Upper lobe of right lung (tissue), 1 donor: Measurements from ENCODE around the gene MRPS22. TPM values are rescaled to one million over a fixed set of nuclear protein-coding genes. Genes with fewer than 3 reads are reported as not detected.

Experiments
- ATAC-seq: fragments of 200-7000 bp; cut with Tn5 transposase; one replicate; pipeline ENCODE4 v1.9.1; 2020; ENCODE audit warnings: mild to moderate bottlenecking, moderate library complexity
- DNase-seq: peaks from one replicate; pipeline ENCODE4 v3.0.0-alpha.2; 2020
- H3K27ac ChIP-seq: fragments of 200-600 bp; one replicate; pipeline ENCODE4 v1.8.0; 2022
- H3K27me3 ChIP-seq: fragments of 200-600 bp; one replicate; pipeline ENCODE4 v1.8.0; 2022; ENCODE audit warnings: mild to moderate bottlenecking
- H3K36me3 ChIP-seq: fragments of 200-600 bp; one replicate; pipeline ENCODE4 v1.8.0; 2022
- H3K4me1 ChIP-seq: fragments of 200-600 bp; one replicate; pipeline ENCODE4 v1.8.0; 2022
- H3K4me3 ChIP-seq: fragments of 200-600 bp; one replicate; pipeline ENCODE4 v1.8.0; 2022; ENCODE audit warnings: mild to moderate bottlenecking
- H3K9me3 ChIP-seq: fragments of 200-600 bp; one replicate; pipeline ENCODE4 v1.8.0; 2022
- intact Hi-C: fragments of 100-400 bp; cut with DNase I; formaldehyde crosslinking; loops from one replicate; pipeline ENCODE4 v1.11.0; 2022
- total RNA-seq: library from RNA; stranded (reverse); fragmentation: NEBNext Ultra II Directional; extraction: Animal tissue kit (Norgen Biotek cat#: 25700); gene quantifications from one replicate; pipeline ENCODE4 v1.2.1, GENCODE V29; 2021
- TF ChIP-seq, protein P1 (sequence below): fragments of 200-600 bp; IDR thresholded peaks from one replicate; pipeline ENCODE4 v1.8.0; 2022; ENCODE audit warnings: antibody characterized with exemption
- donor health status: DM: no; HTN: yes; CAD: no; lungs with severe emphysema.

Gene MRPS22
- total RNA-seq, 1 donor from 2014 or later = 31.1 TPM

DNA sequence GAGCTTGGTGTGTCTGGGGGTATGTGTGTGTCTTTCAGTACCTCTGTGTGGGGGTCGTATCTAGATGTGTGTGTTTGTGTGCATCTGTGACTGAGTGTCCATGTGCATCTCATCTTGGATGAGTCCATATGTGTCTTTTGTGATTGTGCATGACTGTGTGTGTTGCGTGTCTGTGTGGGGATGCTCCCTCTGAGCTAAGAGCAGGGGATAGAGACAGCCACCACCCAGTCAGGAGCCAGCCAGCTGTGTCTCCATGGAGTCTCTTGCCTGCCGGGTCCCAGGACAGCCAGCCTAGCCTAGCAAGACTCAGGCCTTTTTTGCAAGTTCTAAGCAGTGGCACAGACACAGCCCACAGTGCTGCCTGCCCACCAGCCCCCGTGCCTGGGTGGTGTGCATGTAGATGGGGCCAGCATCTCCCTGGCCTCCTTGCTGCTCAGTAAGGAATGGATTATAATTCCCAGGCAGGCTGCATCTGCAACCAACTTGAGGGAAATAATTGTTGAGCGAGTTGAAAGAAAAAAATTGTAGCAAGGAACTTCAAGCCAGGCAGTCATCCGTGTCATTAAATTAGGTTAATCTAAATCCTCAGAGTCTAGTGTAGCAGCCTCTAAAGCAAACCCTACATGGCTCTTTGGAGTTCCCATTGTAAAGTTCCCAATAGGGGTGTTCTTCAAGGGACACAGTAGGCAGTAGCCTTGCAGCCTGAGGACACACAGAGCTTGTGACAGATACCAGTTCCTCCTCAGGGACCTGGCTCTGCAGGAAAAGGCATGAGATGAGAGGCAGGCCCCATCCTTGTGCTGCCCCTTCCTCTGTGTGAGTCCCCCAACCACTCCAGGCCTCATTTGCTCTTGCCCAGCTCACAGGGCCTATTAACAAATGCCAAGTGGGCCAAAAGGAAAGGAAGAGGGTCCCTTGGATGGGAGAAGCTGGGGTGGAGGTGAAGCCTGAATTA is 35.9 kb upstream of the MRPS22 start:
- intact Hi-C loops = no loop called here
- ATAC-seq = no peak
- Histone ChIP-seq H3K27me3 (no peaks in the 10 kb centered on the region), H3K27ac (no peak overlapping the region), H3K9me3 (no peaks in the 10 kb centered on the region), H3K36me3 (no peaks in the 10 kb centered on the region), H3K4me1 (no peaks in the 10 kb centered on the region), H3K4me3 (no peak overlapping the region)
- DNase-seq = no peak
- TF ChIP-seq, protein P1, sequence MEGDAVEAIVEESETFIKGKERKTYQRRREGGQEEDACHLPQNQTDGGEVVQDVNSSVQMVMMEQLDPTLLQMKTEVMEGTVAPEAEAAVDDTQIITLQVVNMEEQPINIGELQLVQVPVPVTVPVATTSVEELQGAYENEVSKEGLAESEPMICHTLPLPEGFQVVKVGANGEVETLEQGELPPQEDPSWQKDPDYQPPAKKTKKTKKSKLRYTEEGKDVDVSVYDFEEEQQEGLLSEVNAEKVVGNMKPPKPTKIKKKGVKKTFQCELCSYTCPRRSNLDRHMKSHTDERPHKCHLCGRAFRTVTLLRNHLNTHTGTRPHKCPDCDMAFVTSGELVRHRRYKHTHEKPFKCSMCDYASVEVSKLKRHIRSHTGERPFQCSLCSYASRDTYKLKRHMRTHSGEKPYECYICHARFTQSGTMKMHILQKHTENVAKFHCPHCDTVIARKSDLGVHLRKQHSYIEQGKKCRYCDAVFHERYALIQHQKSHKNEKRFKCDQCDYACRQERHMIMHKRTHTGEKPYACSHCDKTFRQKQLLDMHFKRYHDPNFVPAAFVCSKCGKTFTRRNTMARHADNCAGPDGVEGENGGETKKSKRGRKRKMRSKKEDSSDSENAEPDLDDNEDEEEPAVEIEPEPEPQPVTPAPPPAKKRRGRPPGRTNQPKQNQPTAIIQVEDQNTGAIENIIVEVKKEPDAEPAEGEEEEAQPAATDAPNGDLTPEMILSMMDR = no peak

DNA sequence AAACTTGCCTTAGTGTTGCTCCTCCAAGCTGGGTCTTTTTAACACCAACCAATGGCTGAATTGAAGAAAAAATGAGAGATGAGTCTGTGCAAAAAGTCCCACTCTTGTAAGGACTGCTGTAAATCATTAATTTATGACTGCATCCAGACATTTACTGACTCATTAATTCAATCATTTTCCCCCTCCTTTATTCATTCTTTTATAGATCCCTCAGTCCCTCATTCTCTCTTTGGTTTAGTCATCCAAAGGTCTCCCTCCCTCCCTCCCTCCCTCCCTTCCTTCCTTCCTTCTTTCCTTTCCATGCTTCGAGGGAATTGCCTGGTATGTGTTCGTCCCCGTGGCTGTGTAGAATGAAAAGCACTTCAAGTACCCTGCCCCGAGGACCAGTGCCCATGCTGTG is 35.3 kb upstream of the MRPS22 start:
- no peak for ATAC-seq
- TF ChIP-seq, protein P1 = no peak
- H3K27me3 ChIP-seq = no peaks in the 10 kb centered on the region
- H3K27ac ChIP-seq = no peak overlapping the region
- intact Hi-C loops = no loop called here
- no peaks in the 10 kb centered on the region for H3K4me1 ChIP-seq
- no peak for DNase-seq
- H3K36me3 ChIP-seq = no peaks in the 10 kb centered on the region
- no peak overlapping the region for H3K4me3 ChIP-seq
- H3K9me3 ChIP-seq = no peaks in the 10 kb centered on the region

GRCh38 chr3:139309061-139309591 is 34.7 kb upstream of the MRPS22 start:
- Histone ChIP-seq H3K27me3 (peaks cover 4% of the 10 kb centered on the region), H3K27ac (no peak overlapping the region), H3K36me3 (no peaks in the 10 kb centered on the region), H3K9me3 (no peaks in the 10 kb centered on the region), H3K4me1 (no peaks in the 10 kb centered on the region), H3K4me3 (no peak overlapping the region)
- TF ChIP-seq, protein P1 = no peak
- ATAC-seq (no peak), DNase-seq (no peak)
- intact Hi-C loops = no loop called here

- no peaks in the 10 kb centered on the region for H3K36me3 ChIP-seq
- ATAC-seq (no peak), DNase-seq (no peak)
- H3K27me3 ChIP-seq = peaks cover 8% of the 10 kb centered on the region
- intact Hi-C loops = no loop called here
- H3K27ac ChIP-seq = no peak overlapping the region
- no peaks in the 10 kb centered on the region for H3K4me1 ChIP-seq
- TF ChIP-seq, protein P1 = no peak
- H3K4me3 ChIP-seq = no peak overlapping the region
- H3K9me3 ChIP-seq = no peaks in the 10 kb centered on the region
These were observed 33.9 kb upstream of the MRPS22 start for GRCh38 chr3:139309880-139310279.

DNA sequence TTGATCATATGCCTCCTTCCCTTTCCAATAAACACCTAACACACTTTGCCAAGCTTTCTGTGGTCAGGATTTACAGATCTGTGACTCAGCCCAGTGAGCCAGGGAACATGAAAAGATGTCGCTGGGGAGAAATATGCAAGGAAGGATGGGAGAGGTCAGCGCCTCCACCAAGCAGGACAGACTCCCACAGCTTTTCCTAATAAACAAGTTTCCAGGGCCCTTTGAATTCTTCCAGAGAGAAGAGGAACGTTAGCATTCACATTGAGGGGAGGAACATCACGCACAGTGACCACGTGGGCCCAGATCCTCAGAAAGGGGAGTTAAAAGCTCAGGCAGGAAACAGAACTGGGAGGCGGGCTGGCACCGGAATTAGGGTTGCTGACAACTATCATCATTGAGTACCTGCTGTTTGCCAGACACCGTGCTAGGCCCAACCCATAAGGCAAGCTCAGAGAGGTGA is 33.3 kb upstream of the MRPS22 start:
- intact Hi-C loops = no loop called here
- Histone ChIP-seq H3K4me1 (no peaks in the 10 kb centered on the region), H3K36me3 (no peaks in the 10 kb centered on the region), H3K9me3 (no peaks in the 10 kb centered on the region), H3K27ac (no peak overlapping the region), H3K27me3 (peaks cover 14% of the 10 kb centered on the region), H3K4me3 (no peak overlapping the region)
- DNase-seq (no peak), ATAC-seq (no peak)
- TF ChIP-seq, protein P1 = no peak
